GM21515 (cell line): ENCODE measurements around the gene HAUS8.
"Not testable (repeated sequence)": the region's sequence is repeated elsewhere in the genome, so short reads cannot be mapped to it uniquely, and the experiment has no call there.

Experiments used
- ATAC-seq: cut with Tn5 transposase; IDR thresholded peaks from one replicate; pipeline ENCODE4 v1.9.1; 2021; ENCODE audit not compliant: unreplicated experiment

The HAUS8 gene, protein sequence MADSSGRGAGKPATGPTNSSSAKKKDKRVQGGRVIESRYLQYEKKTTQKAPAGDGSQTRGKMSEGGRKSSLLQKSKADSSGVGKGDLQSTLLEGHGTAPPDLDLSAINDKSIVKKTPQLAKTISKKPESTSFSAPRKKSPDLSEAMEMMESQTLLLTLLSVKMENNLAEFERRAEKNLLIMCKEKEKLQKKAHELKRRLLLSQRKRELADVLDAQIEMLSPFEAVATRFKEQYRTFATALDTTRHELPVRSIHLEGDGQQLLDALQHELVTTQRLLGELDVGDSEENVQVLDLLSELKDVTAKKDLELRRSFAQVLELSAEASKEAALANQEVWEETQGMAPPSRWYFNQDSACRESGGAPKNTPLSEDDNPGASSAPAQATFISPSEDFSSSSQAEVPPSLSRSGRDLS

GRCh38 chr19:17075035-17075863 lies at the start of gene HAUS8, which contains the start of gene MYO9B:
Gene HAUS8 (minus strand): TSS chr19:17075452. CDS start chr19:17075422, 30 bp downstream.
Gene MYO9B (plus strand): TSS chr19:17075777. CDS start chr19:17101718, 25,941 bp downstream.
- peak; percentile 74 for ATAC-seq

GRCh38 chr19:17124025-17124424 lies 48.8 kb upstream of the HAUS8 start:
- no peak for ATAC-seq

DNA sequence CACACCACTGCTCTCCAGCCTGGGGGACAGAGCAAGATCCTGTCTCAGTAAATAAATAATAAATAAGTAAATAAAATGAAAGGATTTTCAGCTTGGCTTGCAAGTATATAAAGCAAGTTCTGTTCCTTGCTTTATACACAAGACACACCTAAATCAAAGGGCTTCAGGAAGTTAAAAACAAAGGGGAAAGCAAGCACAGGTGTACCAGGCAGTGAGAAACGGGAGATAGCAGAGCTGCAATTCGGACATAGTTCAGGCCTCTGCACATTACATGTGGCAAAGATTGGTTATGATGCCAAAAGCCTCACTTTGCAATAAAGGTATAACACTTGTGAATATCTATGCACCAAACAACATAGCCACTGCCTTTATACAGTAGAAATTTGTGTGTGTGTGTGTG lies 47.8 kb upstream of the HAUS8 start:
- ATAC-seq = no peak

DNA sequence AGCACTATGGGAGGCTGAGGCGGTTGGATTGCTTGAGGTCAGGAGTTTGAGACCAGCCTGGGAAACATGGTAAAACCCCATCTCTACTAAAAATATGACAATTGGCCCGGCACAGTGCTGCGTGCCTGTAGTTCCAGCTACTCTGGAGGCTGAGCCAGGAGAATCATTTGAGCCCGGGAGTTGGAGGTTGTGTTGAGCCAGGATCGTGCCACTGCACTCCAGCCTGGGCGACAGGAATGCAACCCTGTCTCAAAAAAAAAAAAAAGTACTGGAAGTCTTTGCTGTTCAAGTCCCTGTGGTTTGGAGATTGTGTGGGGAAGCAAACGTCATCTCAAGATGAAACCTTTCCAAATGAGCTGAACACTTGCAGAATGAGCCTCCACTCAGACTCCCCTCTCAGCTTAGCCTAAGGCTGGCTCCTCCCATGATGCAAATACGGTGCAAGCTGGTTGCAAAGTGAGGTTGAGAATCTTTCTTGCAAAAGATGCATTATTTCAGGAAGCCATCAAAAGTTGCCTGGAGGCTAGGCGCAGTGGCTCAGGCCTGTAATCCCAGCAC lies 46.6 kb upstream of the HAUS8 start:
- no peak for ATAC-seq

DNA sequence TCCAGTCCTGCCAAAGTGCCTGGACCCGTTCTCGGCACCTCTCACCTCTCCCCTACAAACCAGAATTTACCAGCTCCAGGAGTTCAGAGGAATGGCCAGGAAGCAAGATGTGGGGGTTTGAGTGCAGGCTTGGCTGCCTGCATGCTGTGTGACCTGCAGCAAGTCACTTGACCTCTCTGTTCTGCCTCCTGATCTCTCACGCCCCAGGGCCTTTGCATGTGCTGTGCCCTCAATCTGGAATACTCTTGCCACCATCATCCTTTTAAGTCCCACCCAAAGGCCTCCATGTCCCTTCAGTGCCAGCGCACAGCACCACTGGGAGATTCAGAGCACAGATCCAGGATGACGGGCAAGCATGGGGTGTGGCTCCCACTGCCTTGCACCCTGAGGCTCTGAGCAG lies 43.7 kb upstream of the HAUS8 start:
- ATAC-seq = no peak

DNA sequence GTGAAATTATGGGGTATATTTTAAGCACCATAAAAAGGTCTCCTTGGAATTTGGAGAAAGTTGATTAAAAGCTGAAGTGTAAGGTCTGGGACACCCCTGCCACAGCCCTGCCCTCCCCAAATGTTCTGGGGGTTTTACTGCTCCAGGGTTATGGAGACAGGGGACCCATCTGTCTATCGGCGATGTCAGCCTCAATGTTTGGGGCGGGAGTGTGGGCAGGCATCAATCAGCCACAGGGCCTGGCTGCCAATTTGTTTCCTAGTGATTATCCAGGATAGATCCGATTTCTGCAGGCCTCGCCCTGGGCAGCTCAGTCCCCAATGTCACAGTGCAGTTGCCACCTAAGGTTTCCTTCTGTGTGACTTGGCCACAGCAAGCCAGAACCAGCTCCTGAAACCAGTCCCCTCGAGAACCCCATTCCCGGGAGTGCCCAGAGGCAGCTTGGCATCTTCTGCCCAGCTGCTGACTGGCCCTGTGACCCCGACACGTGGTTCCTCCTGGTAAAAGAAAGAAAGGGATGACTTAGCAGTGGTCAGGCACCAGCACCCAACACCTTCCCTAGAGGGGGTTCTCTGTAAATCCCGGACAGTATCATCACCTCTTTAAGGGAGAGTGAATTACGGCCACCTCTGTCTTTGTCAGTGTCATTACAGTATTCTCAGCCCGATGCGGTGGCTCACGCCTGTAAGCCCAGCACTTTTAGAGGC lies 41.9 kb upstream of the HAUS8 start:
- no peak for ATAC-seq

DNA sequence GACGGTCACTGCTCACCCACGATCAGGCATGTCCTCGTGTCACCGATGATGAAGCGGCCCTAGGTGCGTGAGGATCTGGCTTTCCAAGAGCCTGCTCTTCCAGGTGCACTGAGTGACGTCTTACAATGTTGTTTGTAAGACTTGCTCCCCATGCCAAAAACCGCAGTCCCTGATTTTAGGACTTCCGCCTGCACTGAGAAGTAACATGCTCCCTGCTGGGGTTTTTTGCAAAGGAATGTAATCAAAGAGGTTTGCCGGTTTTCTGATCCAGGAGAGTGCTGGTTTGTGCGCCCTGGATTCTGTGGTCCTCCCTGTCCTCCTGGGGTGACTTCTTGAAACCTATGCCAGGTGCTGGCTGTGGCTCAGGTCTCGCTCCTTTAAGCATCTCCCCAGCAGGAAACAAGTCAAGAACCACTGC lies 39.2 kb upstream of the HAUS8 start:
- no peak for ATAC-seq

- ATAC-seq = no peak
These were observed 38.0 kb upstream of the HAUS8 start for GRCh38 chr19:17113127-17113785.

- ATAC-seq = no peak
These were observed 37.4 kb upstream of the HAUS8 start for GRCh38 chr19:17112700-17113099.

- ATAC-seq = no peak
These were observed 37.0 kb upstream of the HAUS8 start for GRCh38 chr19:17112271-17112670.

- ATAC-seq = no peak
These were observed 36.5 kb upstream of the HAUS8 start for GRCh38 chr19:17111766-17112165.

- no peak for ATAC-seq
These were observed 35.3 kb upstream of the HAUS8 start for GRCh38 chr19:17110599-17110966.

GRCh38 chr19:17109962-17110598 lies 34.8 kb upstream of the HAUS8 start:
- ATAC-seq = no peak

GRCh38 chr19:17109300-17109699 lies 34.0 kb upstream of the HAUS8 start:
- no peak for ATAC-seq

GRCh38 chr19:17108453-17108784 lies 33.2 kb upstream of the HAUS8 start:
- ATAC-seq = no peak

DNA sequence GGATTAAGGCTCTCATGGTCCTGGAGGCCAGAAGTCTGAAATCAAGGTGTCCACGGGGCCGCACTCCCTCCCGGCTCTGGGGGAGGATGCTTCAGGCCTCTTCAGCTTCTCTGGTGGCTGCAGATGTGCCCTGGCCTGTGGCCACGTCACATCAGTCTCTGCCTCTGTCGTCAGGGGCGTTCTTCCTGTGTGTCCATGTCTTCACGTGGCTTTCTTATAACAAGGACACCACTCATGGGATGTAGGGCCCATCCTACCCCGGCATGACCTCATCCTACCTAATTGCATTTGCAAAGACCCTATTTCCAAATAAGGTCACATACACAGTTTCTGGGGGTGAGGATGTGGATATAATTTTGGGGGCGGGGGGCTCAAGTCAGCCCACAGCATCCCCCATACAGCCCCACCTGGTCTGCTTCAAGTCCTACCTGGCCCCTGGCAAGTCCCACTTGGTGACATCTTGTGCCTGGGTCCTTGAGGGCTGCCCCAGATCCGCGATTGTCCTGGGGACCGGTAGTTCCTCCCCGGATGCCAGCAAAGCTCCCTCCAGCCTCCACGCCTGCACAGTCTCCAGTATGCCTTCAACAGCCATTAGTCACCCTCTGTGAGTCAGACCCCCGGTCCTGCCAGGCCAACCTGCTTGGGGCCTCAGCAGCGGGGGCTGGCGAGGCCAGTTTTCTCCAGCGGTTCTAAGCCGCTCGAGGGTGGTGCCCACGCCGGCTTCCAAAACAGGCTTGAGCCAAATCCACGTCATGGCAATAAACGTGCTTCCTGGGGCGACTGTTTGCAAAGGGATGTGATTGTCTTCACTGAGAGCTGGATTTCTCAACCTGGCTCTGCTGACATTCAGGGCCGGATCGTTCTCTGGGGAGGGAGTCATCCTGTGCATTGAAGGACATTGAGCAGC lies 32.5 kb upstream of the HAUS8 start:
- ATAC-seq = no peak

DNA sequence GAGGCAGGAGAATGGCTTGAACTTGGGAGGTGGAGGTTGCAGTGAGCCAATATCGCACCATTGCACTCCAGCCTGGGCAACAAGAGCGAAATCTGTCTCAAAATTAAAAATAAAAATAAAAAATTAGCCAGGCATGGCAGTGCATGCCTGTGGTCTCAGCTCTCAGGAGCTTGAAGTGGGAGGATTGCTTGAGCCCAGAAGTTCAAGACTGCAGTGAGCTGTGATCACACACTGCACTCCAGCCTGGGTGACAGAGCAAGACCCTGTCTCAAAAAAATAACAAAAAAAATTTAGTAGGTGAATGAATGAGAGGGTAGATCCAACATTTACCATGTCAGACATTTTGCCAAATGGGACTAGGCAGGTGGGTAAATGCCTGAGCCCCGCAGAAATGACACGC lies 31.7 kb upstream of the HAUS8 start:
- ATAC-seq = not testable (repeated sequence)

DNA sequence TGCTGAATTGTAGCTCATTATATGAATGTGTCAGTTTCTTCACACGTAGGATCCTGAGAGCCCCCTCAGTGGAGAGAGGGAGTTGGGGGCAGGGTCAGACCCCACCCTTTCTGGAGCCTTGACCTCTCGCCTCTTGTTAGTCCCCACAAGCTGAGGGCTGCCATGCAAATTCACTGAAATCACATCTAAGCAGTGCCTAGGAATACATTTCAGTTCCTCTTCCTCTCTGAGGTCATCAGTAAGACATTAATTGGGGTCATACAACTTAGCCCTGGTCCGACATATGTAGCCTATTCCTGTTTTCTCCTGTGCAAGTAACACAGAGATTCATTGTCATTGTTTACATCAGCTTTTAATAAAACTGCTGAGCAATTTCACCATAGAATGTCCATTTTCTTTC lies 30.3 kb upstream of the HAUS8 start:
- ATAC-seq = no peak

DNA sequence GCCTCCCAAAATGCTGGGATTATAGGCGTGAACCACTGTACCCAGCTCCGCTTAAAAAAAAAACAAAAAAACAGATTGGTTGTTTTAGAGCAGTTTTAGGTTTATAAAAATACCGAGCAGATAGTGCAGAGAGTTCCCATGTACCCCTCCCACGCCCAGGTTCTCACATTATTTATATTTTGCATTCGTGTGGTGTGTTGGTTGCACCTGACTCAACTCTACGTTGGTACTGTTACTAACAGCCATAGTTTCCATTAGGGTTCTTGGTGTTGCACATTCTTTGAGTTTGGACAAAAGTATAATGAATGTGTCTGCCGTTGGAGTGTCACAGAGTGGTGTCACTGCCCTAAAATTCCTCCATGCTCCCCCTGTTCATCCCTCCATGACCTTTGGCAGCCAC lies 29.4 kb upstream of the HAUS8 start:
- no peak for ATAC-seq
